GM18511 (cell line): ENCODE data around the gene RFX2.
"Not testable (repeated sequence)": the region's sequence is repeated elsewhere in the genome, so short reads cannot be mapped to it uniquely, and the experiment has no call there.

Experiments used
- ATAC-seq: cut with Tn5 transposase; IDR thresholded peaks from one replicate; pipeline ENCODE4 v1.9.1; 2021; ENCODE audit warnings: mild to moderate bottlenecking, moderate library complexity; ENCODE audit not compliant: unreplicated experiment

Gene RFX2

DNA sequence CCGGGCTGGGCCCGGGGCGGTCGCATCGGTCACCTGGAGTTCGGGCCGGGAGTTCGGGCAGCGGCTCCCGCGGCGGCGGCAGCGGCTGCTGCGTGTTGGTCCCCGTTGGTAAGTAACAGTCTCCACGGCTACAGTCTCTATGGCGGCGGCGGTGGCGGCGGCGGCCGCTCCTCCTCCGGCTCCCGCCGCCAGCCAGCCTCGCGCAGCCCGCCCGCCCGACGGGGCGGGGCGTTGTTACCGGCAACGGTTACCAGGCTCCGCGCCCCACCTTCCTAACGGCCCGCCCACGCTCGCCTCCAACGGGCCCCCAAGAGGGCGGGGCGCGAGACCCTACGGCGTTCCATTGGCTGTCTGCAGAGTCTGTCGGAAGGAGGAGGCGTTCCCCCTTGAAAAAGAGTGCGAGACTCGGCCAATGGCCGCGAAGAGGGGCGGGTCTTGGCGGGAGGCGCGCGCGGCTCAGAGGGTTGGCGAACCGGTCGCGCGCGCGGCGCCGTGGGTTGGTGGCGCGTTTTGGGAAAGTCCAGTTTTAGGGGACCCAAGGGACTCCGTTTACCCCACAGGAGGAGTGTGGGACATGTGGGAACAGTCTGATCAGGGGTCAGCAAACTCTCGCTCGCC lies at the start of gene RFX2:
RFX2 (minus strand) TSS at position 141 of the 618 bp plus-strand sequence. CDS start 63,004 bp downstream, outside the sequence.
- ATAC-seq, result peak; percentile 97

DNA sequence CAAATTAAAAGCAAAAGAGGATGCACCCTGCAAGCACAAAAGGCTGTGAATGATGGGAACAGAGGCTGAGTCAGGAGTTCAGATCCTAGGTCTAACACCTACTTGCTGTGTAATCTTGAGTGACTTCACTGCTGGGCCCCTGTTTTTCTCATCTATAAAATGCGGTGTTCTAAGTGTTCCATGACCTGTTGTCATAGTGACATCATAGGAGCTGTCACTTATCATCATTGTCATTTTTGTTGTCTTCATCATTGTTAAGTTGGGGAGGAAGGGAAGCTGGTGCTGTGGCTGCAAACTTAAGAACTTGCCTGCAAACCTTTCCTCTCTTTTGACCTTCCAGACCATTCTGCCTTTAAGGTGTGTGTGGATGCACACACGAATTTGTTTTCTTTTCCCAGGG lies 45.7 kb upstream of the RFX2 start:
- ATAC-seq, result no peak

DNA sequence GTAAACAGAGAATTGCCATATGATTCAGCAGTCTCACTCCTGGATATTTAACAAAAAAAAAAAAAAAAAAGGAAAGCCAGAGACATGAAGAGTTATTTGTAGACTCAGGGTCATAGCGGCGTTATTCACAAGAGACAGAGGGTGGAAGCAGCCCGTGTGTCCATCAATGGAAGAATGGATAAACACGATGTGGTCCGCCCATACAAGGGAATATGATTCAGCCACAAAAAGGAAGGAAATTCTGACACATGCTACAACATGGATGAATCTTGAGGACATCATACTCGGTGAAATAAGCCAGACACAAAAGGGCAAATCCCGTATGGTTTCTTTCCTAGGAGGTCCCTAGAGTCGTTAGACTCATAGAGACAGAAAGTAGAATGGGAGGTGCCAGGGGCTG lies 40.0 kb upstream of the RFX2 start:
- ATAC-seq, result no peak

DNA sequence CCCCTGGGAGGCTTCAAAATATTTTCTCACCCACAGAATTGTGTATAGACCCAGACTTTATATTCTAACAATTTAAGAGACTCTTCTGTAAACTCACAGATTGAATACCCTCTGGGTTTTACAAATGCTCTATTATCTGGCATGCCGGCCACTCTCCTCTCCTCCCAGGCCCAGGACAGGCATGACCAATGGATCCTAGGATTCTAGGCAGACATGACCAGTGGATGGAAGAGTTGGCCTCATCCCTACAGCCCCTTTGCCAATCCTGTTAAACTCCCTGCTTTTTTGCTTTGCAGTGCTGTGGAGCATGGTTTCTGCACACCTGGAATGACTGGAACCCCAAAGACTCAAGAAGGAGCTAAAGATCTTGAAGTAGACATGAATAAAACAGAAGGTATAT lies 30.9 kb upstream of the RFX2 start:
- no peak for ATAC-seq

DNA sequence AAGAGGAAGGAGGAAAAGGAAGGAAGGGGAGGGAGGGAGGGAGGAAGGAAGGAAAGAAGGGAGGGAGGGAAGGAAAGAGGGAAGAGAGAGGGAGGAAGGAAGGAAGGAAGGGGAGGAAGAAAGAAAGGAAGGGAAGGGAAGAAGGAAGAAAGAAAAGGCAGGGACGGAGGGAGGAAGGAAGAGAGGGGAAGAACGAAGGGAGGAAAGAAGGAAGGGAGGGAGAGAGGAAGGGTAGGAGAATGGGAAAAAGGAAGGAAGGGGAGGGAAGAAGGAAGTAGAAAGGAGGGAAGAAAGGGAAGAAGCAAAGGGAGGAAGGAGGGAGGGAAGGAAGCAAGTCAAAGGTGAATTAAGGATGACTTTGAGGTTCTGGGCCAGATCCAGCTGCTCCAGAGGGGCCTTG lies 28.2 kb upstream of the RFX2 start:
- no peak for ATAC-seq

DNA sequence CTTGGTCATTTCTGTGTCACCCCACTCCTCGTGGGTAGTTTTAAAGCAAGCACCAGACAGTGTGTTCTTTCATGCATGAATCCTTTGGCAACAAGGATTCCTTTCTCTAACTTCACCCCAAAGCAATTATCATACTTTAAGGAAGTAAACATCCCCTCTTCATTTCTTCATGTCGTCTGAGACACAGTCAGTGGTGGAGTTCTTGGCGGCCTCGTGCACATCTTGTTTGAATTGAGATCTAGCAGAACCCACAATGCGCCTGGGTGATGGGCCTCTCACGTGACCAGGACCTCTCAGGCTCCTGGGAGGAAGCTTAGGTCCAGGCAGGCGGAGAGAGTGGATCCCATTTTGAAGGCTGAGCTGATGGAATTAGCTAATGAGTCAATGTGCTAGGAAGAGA lies 27.8 kb upstream of the RFX2 start:
- ATAC-seq, result no peak

DNA sequence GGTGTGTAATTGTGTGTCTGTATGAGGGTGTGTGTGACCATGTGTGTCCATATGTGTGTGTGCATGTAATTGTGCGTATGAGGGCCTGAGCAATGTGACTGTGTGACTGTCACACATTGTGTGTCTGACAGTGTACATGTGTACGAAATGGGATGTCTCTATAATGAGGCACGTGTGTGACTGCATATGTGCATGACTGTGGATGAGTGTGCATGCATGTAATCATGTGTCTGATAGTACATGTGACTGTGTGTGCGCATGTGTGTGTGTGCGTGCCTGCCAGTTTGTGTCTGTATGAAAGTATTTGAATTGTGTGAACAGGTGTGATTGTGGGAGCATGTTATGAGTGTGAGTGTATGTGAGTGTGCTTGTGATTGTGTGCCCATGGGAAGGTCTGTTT lies 22.9 kb upstream of the RFX2 start:
- no peak for ATAC-seq

DNA sequence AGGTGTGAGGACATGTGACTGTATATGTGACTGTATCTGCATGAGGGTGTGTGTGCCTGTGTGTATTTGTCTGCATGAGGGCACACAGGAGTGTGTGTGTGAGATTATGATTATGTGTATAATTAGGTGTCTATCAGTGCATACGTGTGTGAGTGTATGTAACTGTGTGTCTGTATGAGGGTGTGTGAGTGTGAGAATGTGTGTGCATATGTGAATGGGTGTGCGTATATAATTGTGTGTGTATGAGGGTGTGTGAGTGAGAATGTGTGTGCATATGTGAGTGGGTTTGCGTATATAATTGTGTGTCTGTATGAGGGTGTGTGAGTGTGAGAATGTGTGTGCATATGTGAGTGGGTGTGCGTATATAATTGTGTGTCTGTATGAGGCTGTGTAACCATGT lies 22.2 kb upstream of the RFX2 start:
- ATAC-seq, result no peak

DNA sequence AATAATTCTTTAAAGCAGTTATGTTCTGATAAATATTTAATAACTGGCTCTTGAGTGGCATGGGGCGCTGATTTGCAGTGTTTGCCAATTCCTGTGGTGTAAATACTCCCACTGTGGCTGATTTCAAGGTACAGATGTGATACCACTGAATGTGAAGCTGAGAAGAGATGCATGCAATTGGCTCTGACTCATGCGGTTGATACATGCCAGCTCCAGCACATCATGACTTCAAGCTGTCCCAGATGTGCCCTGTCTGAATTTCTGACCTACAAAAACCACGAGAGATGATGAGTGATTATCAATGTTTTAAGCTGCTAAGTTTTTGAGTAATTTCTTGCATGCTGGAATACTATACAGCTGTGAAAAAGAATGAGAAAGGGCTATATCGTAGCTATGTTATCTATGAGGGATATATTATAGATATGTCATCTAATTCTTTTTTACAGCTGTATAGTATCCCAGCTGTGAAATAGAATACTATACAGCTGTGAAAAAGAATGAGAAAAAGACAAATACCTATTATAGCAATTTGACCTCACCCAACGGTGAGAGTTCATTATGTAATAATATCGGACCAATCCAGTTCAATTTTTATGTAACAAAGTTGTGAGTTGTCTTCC lies 17.5 kb upstream of the RFX2 start:
- ATAC-seq, result no peak

DNA sequence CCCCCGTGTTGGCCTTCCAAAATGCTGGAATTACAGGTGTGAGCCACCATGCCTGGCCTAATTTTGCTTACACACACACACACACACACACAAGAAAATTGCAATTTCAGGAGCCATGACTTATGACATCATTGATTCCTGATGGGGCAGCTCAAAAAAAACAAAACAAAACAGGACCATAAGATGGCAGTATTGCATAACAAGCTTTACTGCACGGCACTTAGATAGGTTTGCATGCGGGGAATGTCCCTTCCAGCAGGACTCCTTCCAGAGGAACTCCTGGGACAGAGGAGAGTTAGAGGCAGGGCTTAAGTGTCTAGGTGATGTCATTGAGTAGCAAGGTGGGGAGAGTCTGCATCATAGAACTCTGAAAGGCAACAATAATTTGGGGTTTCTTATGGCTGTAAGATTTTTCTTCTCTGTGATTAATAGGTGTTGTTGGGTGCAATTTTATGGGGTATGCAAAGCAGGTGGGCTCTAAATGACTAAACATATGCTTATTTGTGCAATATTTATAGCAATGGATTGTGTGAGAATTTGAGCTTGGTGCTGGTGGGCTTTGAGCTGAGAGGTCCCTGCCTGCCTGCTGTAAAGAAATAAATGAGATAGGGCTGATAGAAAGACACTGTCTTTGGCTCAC lies 16.2 kb upstream of the RFX2 start:
- ATAC-seq, result no peak

DNA sequence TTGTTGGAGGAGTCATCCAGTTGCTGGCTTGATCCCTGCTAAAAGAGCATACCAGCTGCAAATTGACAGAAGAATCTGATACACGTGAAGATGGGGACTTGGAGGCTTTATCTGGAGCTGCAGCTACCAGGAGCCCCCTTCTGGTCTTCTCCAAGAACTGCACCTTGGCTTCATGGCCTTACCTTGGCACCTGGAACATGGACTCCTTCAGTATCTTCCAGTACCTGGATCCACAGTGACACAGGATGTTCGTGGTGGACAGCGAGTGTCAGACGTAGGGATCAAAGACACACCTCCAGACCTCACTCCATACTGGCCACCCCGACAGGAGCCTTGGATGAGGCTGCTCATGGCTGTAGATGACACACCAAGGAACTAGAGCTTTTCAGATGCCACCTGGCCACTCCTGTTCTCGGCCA lies 15.3 kb upstream of the RFX2 start:
- no peak for ATAC-seq

DNA sequence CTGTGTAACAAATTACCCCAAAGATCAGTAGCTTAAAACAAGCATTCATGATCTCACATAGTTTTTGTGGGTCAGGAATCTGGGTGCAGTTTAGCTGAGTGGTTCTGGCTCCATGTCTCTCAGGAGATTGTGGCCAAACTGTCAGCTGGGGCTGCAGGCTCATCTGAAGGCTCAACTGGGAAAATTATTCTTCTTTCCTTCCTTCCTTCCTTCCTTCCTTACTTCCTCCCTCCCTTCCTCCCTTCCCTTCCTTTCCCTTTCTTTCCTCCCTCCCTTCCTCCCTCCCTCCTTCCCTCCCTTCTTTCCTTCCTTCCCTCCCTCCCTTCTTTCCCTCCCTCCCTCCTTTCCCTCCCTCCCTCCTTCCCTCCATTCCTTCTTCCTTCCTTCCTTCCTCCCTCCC lies 8.7 kb upstream of the RFX2 start:
- no peak for ATAC-seq

DNA sequence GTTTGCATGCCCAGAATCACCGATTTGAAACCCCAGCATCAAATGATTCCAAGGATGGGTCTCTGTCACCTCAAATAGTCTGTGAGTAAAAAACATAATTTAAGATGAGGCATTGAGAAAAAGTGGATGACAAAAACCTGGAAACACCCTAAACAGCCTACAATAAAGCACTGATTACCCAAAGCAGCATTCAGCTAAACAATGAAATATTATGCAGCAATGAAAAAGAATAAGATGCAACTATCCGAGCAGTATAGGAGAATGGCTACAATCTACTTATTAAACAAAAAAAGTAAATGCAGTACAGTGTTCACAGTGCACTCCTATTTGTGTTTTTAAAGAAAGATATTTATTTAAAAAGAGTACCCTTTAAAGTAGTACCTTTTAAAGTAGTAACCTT lies 7.7 kb upstream of the RFX2 start:
- ATAC-seq, result no peak

DNA sequence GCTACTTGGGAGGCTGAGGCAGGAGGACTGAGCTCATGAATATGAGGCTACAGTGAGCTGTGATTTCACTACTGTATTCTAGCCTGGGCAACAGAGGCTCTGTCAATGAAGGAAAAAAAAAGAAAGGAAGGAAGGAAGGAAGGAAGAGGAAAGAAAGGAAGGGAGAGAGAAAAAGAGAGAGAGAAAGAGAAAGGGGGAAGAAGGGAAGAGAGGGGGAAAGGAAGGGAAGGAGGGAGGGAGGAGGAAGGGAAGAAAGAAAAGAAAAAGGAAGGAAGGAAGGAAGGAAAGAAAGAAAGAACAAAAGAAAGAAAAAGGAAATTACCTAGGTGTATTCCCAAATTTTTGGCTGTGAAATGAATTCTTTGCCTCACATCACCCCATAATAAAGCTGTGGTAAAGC lies 7.2 kb upstream of the RFX2 start:
- ATAC-seq, result no peak

DNA sequence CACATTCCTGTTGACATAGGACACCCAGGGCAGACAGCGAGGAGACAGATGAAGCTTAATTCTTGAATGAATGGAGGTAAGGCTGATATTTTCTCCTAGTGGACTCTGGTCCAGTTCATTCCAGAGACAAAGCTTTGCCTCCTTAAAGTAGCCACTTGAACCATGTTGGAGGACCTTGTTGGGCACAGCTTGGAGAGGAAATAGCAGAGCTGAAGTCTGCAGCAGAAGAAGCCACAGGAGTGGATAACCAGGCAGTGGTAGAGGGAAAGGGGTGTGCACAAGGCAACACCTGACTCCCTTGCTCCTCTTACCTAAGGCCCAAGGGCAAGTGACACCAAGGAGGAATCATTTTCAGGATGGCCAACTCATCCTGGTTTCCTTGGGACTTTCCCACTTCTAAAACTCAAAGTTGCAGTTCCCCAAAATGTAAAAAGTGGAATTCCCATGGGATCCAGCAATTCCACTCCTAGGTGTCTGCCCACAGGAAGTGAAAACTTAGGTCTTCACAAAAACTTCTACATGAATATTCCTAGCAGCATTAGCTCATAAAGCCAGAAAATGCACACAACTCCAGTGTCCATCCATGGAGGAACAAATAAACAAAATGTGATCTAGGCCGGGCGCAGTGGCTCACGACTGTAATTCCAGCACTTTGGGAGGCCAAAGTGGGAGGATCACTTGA lies 6.6 kb upstream of the RFX2 start:
- ATAC-seq, result no peak

DNA sequence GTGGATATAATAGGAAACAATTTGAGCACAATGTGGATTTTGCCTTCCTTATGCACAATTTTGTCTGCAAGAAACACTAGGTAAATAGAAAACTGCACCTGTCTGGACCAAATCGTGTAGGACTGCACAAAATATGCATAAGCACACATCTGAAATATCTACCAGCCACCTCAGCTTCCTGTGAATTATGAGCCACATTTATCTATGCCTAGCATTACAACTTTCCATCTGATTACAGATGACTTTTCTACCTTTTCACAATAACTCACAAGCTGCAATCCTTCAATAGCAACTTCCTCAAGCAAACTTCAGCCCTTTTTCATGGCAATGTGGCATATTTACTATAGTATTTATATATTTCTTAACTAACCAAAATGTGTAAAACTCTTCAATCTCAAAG lies 5.7 kb upstream of the RFX2 start:
- no peak for ATAC-seq

DNA sequence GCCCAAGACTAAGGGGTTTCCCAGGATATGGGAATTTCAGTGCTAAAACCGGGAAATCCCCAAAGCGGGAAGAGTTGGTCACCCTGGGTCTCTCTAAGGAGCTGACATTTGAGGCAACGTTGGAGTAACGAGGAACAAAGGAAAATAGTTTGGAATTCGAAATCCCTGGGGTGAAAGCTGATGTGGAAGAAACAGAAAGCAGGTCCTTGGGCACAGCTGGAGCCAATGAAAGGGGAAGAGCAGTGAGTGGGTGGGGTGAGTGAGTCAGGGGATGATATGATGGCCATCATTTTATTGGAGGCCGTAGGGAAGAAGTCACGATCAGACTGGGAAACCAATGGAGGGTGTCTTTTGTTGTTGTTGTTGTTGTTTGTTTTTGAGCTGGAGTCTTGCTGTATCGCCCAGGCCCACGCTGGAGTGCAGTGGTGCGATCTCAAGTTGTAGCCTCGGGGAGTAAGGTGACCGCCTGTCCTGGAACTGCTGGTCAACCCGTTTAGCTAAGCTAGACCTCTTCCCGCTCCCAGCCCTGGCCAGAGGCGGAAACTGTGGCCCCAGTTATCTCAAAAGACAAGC lies 3.4 kb upstream of the RFX2 start:
- ATAC-seq, result no peak

DNA sequence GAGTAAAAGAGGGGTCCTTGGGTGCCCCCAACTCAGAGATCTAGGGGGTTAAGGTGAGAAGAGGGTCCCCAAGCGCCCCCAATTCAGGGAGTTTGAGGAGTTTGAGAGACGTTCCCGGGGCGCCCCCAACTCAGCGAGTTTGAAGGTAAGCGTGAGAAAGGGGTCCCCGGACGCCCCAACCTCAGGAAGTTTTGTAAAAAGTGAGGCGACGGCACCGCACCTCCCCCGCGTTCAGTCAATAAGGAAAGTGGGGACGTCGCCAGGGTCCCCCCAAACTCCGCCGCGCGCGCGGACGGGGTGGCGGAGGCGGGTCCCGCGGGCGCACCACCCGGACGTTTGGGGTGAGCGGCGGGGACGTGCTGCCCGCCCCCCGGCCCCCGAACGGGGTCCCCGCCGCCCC lies 353 bp downstream of the RFX2 start:
- no peak for ATAC-seq

DNA sequence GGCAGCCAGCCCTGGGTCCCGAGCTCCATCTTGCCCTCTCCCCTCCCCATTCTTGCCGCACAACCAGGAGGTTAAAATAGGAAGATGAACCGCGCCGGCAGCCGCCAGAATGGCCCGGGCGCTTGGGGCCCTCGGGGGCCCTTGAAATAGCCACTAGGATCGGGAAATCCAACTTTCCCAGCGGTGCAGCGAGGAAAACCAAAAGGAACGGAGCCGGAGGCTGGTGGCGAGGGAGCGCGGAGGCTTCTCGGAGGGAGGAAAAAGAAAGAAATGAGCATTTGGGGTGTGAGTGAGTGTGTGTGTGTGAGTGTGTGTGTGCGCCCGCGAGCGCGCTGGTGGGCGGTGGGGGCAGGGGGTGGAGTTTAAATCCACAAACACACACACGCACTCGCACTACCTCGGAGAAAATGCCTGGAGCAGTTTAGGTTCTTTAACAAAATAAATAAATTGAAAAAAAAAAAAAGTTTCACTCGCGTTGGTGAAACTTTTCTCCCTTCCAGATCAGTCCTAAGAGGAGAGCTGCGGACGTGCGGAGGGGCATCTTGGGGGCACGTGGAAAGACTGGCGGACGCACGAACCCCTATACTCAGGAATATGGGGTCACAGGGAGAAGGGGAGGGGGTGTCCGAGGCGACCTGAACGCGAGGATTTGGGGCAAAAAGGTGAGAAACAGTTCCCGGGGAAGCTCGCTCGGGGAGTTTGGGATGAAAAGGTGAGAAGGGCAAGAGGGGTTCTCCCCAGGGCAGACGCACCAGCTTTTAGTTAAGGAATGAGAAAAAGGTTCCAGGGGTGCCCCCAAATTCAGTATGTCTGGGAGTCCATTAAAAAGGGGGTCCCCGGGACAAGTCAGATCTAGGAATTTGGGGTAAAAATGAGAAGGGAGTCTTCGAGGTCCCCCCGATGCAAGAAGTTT lies 1.3 kb downstream of the RFX2 start:
- no peak for ATAC-seq

DNA sequence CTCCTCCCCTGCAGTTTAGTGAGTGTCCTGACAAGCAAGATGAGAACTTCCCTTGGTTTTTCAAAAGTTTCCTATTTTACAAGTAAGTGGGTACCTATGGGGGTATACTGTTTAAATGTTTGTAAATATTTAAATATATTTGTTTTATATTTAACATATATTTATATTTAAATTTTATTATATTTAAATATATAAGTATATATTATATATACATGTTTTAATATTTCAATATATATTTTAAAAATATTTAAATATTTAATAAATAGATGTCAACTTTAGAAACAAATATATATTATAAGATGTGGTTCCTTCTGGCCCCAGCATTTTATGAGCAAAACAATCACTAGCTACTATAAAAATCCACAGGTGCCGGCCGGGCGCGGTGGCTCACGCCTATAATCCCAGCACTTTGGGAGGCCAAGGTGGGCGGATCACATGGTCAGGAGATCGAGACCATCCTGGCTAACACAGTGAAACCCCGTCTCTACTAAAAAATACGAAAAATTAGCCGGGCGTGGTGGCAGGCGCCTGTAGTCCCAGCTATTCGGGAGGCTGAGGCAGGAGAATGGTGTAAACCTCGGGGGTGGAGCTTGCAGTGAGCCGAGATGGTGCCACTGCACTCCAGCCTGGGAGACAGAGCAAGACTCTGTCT lies 3.5 kb downstream of the RFX2 start:
- ATAC-seq, result not testable (repeated sequence)
